Stomach (tissue), 4 donors: ENCODE measurements around the gene MICAL3.

ENCODE experiments used
- POLR2A ChIP-seq, 4 donors: fragments of 450-650 bp; IDR thresholded peaks; one replicate each; pipeline ENCODE4 v1.6.1; 2016; ENCODE audit warnings: antibody characterized with exemption in 4 of 4, control low read depth in 2 of 4, mild to moderate bottlenecking in 1 of 4, moderate library complexity in 1 of 4
- TF ChIP-seq, protein P1 (sequence below), 7 experiments: fragments of 450-650 bp in 4 of 7; fragments of 200-600 bp in 3 of 7; sonication (generic) in 3 of 7; IDR thresholded peaks; one replicate each; pipeline ENCODE4 v1.5.1; 2016 to 2019; ENCODE audit warnings: antibody characterized with exemption in 7 of 7, control low read depth in 2 of 7, mild to moderate bottlenecking in 1 of 7

DNA sequence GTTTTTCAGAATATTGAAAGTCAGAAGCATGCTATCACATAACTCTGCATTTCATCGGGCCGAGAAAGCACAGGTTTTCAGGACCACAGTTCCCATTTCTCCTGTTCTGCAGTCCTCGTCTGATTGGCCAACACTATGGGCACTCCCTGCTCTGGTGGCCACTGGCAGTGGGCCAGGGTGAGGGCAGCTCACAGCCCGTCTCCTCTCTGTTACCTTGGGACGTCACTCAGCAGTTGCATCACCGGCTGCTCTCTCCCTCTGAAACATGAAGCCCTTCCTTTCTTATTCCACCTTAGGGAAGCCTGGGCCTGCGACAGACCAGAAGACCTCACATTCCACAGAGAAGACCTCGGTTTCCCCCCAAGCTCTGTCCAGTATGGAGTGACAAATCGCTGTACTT is 11.4 kb upstream of the MICAL3 start:
- TF ChIP-seq, protein P1, sequence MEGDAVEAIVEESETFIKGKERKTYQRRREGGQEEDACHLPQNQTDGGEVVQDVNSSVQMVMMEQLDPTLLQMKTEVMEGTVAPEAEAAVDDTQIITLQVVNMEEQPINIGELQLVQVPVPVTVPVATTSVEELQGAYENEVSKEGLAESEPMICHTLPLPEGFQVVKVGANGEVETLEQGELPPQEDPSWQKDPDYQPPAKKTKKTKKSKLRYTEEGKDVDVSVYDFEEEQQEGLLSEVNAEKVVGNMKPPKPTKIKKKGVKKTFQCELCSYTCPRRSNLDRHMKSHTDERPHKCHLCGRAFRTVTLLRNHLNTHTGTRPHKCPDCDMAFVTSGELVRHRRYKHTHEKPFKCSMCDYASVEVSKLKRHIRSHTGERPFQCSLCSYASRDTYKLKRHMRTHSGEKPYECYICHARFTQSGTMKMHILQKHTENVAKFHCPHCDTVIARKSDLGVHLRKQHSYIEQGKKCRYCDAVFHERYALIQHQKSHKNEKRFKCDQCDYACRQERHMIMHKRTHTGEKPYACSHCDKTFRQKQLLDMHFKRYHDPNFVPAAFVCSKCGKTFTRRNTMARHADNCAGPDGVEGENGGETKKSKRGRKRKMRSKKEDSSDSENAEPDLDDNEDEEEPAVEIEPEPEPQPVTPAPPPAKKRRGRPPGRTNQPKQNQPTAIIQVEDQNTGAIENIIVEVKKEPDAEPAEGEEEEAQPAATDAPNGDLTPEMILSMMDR (IDR thresholded peaks at IDR 0.05): no peak
- TF ChIP-seq POLR2A (IDR thresholded peaks at IDR 0.05): no peak
